Stomach (tissue), 4 donors: ENCODE measurements around the gene DBNDD2.

Source experiments
- CTCF ChIP-seq, 7 experiments: fragments of 450-650 bp in 4 of 7; fragments of 200-600 bp in 3 of 7; sonication (generic) in 3 of 7; IDR thresholded peaks; one replicate each; pipeline ENCODE4 v1.5.1; 2016 to 2019; ENCODE audit warnings: antibody characterized with exemption in 7 of 7, control low read depth in 2 of 7, mild to moderate bottlenecking in 1 of 7
- POLR2A ChIP-seq, 4 donors: fragments of 450-650 bp; IDR thresholded peaks; one replicate each; pipeline ENCODE4 v1.6.1; 2016; ENCODE audit warnings: antibody characterized with exemption in 4 of 4, control low read depth in 2 of 4, mild to moderate bottlenecking in 1 of 4, moderate library complexity in 1 of 4
- POLR2AphosphoS5 ChIP-seq, 3 donors: sonication (generic); formaldehyde crosslinking; IDR thresholded peaks; one replicate each; pipeline ENCODE4 v1.6.1; 2016; ENCODE audit warnings: antibody characterized with exemption in 3 of 3

GRCh38 chr20:45407067-45407745 lies 883 bp upstream of the DBNDD2 start:
- TF ChIP-seq CTCF (IDR thresholded peaks at IDR 0.05) = no peak
- TF ChIP-seq POLR2A (IDR thresholded peaks at IDR 0.05) = peak in 1 of 4 donors; percentile 30
- peak; percentile 57 to 70 (median 58) for TF ChIP-seq POLR2AphosphoS5 (IDR thresholded peaks at IDR 0.05)
